Limb (tissue), 2 donors: ENCODE data around the gene FBXO38.

Source experiments
- DNase-seq, 2 donors: peaks; one replicate each; pipeline ENCODE4 v3.0.0-alpha.2; 2016; ENCODE audit errors: extremely low spot score in 2 of 2

FBXO38 gene

DNA sequence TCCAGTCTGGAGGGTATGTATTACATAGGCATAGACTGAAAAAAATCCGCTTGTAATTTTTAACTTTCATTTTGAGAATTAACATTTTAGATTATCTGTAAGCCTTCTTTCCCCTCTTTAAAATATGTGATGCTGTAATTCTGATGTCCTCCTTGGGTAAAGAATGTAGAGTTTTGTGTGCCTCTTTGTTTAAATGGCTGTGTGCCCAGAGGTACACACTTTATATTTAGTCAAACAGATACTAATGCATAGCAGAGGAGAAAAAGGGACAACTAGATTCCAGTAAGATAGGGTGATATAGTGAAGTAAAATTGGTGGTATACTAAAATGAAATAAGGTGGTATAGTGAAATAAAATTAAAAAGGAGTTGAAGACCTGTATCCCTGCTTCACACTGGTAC, 1.3 kb downstream of the FBXO38 start:
- DNase-seq, result no peak

DNA sequence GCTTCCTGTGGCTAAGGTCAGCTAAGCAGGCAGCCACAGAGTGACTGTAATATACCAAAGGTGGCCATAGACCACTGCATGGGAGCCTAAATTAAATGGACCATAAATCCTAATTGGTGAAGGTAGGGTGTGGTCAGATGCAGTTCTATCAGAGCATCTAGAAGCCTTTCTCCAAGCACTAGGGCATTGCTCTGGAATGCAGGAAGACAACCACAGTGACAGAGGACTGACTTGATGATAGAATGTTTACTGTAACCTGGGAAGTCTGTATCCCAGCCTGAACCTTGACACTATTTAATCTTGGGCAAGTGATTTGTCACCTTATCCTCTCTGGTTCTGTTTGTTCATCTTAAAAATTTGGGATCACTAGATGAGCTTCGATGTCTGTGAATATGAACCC, 2.3 kb downstream of the FBXO38 start:
- DNase-seq, result no peak

- DNase-seq, result no peak
Observed at GRCh38 chr5:148387325-148387724, 3.6 kb downstream of the FBXO38 start.

DNA sequence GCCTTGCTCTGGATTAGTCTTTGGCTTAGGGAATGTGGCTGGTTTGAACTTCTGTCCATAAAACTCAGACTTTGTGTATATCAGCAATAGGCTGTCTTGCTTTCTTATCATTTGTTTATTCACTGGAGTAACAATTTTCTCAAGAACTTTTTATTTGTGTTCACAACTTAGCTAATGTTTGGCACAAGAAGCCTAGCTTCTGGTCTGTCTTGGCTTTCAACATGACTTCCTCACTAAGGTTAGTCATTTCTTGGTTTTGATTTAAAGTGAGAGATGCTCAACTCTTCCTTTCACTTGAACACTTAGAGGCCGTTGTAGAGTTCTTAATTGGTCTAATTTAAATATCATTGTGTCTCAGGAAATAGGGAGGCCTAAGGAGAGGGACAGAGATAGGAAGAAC, 4.9 kb downstream of the FBXO38 start:
- DNase-seq, result no peak

GRCh38 chr5:148390914-148391313, 7.2 kb downstream of the FBXO38 start:
- no peak for DNase-seq

DNA sequence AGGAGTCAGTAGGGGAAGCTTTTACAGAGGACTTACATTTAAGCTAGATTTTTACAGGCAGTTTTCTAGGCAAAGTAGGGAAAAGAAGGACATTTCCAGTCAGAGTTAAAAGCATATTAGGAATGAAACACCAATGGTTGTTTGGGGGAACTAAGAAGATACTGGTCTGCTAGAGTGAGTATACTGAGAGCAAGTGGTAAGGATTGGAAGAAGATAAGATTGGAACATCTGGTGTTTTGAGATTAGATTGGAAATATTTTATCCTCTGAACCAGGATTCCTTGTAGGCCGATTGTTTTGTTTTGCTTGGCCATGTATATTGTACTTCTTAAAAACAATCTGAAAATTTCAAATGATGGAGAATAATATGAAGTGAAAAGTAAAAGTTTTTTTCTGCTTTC, 7.7 kb downstream of the FBXO38 start:
- DNase-seq, result no peak

DNA sequence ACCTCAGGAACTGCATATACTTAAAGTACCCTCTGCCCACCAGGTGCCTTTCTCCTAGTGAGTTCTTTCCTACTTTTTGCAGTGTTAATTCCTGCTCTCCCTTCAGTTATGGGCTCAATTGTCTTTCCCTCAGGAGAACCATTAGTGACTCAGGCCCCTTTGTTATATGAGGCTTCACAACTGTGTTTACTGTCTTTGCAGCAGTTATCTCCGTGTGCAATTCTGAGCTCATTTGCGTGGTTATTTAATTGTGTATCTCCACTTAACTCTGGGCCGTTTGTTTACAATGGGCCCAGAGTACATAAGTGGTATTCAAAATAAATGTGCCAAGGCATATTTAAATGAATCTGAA, 9.6 kb downstream of the FBXO38 start:
- DNase-seq, result no peak

- DNase-seq, result no peak
Observed at GRCh38 chr5:148394587-148395019, 10.8 kb downstream of the FBXO38 start.

DNA sequence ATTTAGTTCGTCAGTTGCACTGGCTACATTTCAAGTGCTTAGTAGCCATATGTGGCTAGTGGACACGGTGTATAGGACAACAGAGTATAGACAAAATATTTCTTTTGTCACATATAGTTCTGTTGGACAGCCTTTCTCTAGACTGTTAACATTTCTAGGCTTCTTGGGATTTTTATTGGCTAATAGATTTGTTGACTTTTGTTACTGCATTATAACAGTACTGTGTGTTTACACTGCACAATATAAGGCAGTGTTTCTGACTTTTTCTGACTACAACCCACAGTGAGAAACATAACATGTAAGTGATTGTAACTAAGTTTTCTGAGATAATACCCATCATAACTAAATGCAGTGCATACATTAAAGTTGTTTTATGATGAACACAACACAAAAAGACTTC, 11.3 kb downstream of the FBXO38 start:
- no peak for DNase-seq

DNA sequence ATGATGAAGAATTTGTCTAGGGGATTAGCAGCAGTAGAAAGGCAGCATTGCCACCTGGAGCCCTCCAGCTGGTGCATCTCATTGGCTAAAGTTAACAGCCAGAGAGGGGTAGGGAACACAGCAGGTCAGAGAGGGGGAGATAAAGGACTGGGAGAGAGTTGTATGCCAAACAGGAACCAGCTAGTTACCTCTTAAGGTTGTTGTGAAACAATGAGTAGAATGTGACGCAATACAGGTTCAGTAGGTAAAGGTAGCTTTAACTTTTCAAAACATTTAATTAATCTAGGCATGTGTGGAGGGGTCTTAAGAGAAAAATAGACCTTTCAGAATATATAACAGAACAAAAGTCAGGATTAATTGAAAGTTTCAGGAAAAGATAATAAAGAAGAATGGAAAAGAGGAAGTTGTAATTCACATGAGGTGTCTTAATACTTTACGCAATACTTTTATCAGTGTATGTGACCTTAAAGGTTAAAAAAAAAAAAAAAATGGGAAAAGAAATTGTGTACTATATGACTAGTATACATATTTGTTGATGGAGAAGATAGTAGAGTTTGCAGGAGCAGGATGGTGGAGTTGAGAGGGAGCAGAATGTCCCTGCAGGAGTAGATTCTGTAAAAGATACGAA, 14.3 kb downstream of the FBXO38 start:
- no peak for DNase-seq

DNA sequence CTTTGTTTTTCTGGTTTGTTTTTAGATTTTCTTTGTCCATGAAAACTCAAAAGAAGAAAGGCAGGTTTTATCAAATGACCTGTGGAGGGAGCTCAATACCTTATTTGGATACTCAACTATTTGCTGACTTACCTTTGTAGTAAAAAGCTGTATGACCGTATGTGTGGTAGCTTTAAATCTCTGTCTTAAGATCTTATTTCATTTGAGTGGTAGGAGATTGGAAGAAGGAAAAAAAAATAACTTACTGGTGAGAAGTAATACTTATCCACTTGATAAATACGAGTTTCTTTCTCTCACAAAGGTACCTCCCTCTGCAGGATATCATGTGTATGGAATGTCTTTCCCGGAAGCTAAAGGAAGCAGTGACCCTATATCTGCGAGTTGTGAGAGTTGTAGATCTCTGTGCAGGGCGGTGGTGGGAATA, 15.0 kb downstream of the FBXO38 start:
- no peak for DNase-seq

DNA sequence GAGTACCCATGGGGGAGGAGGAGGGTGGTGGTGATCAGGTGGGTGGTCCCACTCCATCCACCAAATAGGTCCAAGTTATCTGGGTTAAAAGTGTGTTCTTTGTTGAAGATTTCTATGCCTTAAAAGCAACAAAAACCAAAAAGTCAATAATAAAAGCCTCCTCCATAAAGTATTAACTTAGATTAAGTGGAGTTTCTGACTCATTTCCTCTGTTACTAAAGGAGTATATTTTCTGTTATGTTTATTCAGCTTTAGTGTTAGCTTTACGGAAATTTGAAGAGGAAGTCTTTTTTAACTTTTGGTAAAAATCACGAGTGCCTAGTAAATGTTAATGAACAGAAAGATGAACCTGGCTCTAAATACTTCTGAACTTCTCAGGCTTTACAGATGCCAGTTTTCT, 17.8 kb downstream of the FBXO38 start:
- no peak for DNase-seq

DNA sequence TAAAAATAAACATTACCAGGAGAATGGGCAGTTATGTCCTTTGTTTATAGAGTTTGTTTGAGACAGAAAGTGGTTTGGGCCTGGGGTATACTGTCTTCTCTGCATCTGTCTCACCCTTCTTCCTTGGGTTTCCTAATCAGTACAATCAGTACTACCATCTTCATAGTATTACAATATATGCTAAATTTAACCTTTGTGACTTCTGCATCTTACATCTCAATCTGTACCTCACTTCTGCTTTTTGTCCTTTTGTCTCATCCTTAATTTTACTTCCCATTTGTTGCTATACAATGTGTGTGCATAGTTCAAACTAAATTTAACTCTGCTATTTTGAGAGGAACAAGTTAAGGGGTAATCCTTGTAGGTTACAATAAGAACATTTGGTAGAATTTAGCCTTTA, 19.6 kb downstream of the FBXO38 start:
- no peak for DNase-seq

DNA sequence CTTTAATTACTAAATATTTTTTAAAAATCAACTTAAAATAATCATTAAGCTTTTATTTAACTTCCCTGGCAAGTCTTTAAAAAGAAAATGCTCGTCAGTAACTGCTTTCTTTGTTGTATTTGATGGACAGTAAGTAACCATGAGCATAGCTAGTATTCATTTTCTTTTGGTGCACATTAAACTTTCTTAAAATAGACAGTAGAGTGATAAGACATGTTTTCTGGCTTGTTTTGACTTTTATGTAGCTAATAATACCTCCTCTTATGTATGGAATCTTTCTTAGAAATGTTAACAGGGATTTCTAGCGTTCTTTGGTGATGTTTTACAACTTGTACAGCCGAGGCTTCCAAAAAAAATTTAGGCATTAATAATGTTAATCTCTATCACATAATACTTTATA, 22.6 kb downstream of the FBXO38 start:
- DNase-seq, result no peak

DNA sequence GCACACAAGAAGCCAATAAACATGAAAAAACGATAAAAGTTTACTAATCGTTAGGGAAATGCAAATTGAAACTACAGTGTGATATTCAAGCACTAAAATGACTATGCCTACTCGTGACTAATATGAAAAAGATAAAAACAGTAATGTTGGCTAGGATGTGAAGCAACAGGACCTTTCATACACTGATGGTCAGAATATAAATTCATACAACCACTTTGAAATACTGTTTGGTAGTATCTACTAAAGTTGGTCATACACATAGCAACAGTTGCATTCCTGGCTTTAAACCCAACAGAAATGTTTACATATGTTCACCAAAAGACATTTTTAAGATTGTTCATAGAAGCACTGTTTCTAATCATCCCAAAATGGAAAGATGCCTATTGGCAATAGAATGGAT, 24.3 kb downstream of the FBXO38 start:
- no peak for DNase-seq

DNA sequence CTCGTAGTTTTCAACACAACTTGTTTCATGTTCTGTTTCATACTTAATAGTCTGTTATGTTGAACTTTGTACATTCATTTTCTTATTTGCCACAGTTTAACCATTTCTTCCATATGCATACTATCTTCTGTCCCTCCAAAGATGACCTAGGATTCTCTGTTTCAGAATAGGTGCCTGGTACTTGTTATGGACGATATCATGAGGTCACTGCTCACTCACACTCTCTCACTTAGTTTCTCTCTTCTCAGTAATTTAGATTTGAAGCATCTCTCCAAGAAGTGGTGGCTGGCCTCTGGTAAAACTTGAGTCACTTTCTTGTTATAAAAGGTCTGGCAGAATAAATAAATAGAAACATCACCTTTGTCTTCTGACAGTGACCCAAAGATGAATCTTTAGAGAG, 28.4 kb downstream of the FBXO38 start:
- no peak for DNase-seq

DNA sequence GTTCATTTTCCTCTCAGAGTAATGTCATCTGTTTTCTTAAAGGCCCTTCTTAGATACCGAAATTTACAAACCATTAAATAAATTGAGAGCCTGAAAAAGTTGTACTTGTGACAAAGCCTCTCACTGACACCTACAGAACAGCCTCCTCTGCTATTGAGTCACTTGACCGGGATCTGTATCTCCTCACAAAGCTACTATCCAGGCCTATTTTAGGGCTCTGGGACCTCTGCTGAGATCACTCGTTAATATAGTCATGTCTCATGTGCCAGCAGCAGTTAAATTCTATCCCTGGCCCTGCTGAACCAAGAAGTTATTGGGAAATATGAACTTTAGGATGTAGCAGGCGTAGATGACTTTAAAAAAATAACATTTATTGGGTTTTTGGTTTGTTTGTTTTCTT, 31.1 kb downstream of the FBXO38 start:
- no peak for DNase-seq

GRCh38 chr5:148416416-148416815, 32.7 kb downstream of the FBXO38 start:
- DNase-seq, result no peak

GRCh38 chr5:148416921-148417320, 33.2 kb downstream of the FBXO38 start:
- DNase-seq, result no peak

GRCh38 chr5:148418511-148418910, 34.8 kb downstream of the FBXO38 start:
- DNase-seq, result no peak

- DNase-seq, result no peak
Observed at GRCh38 chr5:148421661-148422060, 37.9 kb downstream of the FBXO38 start.

- no peak for DNase-seq
Observed at GRCh38 chr5:148425808-148426207, 42.0 kb downstream of the FBXO38 start.

DNA sequence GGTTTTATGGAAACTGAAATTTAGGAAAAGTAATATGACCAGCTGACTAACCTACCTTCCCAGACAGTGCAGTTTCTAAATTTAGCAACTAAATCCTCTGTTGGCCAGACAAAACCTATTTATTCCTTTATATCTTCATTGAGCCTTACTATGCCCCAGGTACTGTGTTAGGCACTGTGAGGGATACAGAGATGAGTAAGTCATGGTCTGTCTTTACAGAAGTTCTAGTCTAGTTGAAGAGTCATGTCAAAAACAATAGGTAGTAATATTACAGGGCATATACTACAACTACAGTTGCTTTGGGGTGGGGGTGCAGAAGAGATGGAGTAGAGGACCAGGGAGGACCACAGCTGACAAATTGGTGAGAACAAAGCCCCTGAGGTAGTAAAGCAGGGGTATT, 42.8 kb downstream of the FBXO38 start:
- DNase-seq, result no peak

DNA sequence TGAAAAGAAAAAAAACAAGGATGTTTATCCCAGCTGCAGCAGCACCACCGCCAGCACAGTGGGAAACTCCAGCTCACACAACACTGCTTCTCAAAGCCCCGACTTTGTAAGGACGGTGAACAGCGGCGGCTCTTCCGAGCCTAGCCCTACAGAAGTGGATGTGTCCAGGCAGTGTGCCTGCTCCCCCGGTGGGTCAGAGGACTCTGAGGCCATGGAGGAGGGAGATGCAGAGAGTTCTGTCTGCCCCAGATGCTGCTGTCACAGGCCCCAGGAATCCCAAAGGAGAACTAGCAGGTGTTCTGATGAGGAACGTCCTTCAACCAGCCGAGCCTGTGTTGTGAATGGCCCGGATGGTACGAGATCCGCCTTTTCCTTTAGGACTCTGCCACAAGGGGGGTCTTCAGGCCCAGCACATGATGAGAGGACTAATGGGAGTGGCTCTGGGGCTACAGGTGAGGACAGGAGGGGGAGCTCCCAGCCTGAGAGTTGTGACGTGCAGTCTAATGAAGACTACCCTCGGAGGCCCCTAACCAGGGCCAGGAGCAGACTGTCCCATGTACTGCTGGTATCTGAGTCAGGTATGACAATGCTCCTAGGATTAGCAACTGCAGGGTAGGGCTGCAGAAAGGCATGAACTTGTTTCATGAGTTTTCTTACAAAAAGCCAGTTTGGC, 43.7 kb downstream of the FBXO38 start:
- DNase-seq, result no peak
